Endothelial cell of umbilical vein (primary cell): ENCODE results near the gene BAAT. TPM values are rescaled to one million over a fixed set of nuclear protein-coding genes. Genes with fewer than 3 reads are reported as not detected.

Source experiments
- BruUV-seq: library from RNA; stranded (reverse); fragments of 400-500 nt; replicated peaks from 2 replicates; lab custom pipeline; 2021; lab: Mats Ljungman, UMichigan
- CTCF ChIA-PET: fragments of 300-600, 350-600 bp; sonication (Branson Sonifier 250); formaldehyde crosslinking; loops from one replicate; lab custom pipeline; 2021; ENCODE audit warnings: antibody characterized with exemption, inconsistent platforms; lab: Charles Lee
- POLR2A ChIA-PET: fragments of 300-600, 350-600 bp; sonication (Branson Sonifier 250); formaldehyde crosslinking; loops from one replicate; lab custom pipeline; 2021; ENCODE audit warnings: antibody characterized with exemption, inconsistent platforms; lab: Charles Lee
- DNase-seq: peaks from one replicate; pipeline ENCODE4 v3.0.0-alpha.2; 2011; ENCODE audit warnings: low read depth, low spot score
- FAIRE-seq: peaks from 2 replicates; lab custom pipeline; 2011; peaks lifted over from hg19 to GRCh38; lab: Jason Lieb, UNC
- H2AFZ ChIP-seq: 2 replicates; pipeline ENCODE4 v1.6.0; 2012; ENCODE audit warnings: low read depth, low read length, control low read depth, inconsistent platforms
- H3K27ac ChIP-seq: 2 replicates; pipeline ENCODE4 v1.5.1; 2011; ENCODE audit warnings: low read depth, mild to moderate bottlenecking, control low read depth, low read length, moderate library complexity; ENCODE audit not compliant: insufficient read depth
- H3K27me3 ChIP-seq, 2 experiments: 2 replicates each; pipeline versions ENCODE4 v1.6.0 to v1.6.1; 2011; ENCODE audit warnings: low read length in 2 of 2, mixed read lengths in 1 of 2; ENCODE audit not compliant: control insufficient read depth in 2 of 2, insufficient read depth in 2 of 2
- H3K36me3 ChIP-seq, 2 experiments: 2 replicates in 1 of 2; 3 replicates in 1 of 2; pipeline ENCODE4 v1.5.1; 2011; ENCODE audit warnings: low read length in 2 of 2, mild to moderate bottlenecking in 1 of 2, moderate library complexity in 1 of 2; ENCODE audit not compliant: control insufficient read depth in 2 of 2, insufficient read depth in 2 of 2; ENCODE audit errors: extremely low read depth in 1 of 2
- H3K4me1 ChIP-seq: 3 replicates; pipeline ENCODE4 v1.5.1; 2011; ENCODE audit warnings: mild to moderate bottlenecking, low read length; ENCODE audit not compliant: control insufficient read depth, insufficient read depth; ENCODE audit errors: extremely low read depth
- H3K4me2 ChIP-seq: 2 replicates; pipeline ENCODE4 v1.6.1; 2011; ENCODE audit warnings: low read length, control low read depth, mixed read lengths; ENCODE audit not compliant: insufficient read depth
- H3K4me3 ChIP-seq, 3 experiments: fragments of 200-600 bp in 1 of 3; sonication (generic), shearing (Covaris generic) in 1 of 3; replicated peaks in 1 of 3; 2 replicates each; pipeline ENCODE4 v1.5.1; 2011 to 2016; ENCODE audit warnings: control low read depth in 3 of 3, low read length in 3 of 3, mild to moderate bottlenecking in 2 of 3, inconsistent platforms in 1 of 3, low read depth in 1 of 3, moderate library complexity in 1 of 3; ENCODE audit not compliant: insufficient read depth in 1 of 3
- H3K79me2 ChIP-seq: 2 replicates; pipeline ENCODE4 v1.6.0; 2012; ENCODE audit warnings: low read length, inconsistent platforms; ENCODE audit not compliant: control insufficient read depth, insufficient read depth
- H3K9ac ChIP-seq: replicated peaks from 2 replicates; pipeline ENCODE3; 2011; ENCODE audit warnings: low read length, control low read depth; ENCODE audit not compliant: insufficient read depth; ENCODE audit errors: extremely low read depth
- H3K9me1 ChIP-seq: replicated peaks from 3 replicates; pipeline ENCODE4 v1.6.0; 2011; ENCODE audit warnings: mild to moderate bottlenecking, low read length; ENCODE audit not compliant: control insufficient read depth, insufficient read depth; ENCODE audit errors: extremely low read depth
- H3K9me3 ChIP-seq: replicated peaks from 2 replicates; pipeline ENCODE4 v1.5.1; 2012; ENCODE audit warnings: low read length, inconsistent platforms; ENCODE audit not compliant: control insufficient read depth, insufficient read depth
- H4K20me1 ChIP-seq: replicated peaks from 2 replicates; pipeline ENCODE3; 2011; ENCODE audit warnings: mild to moderate bottlenecking, low read length; ENCODE audit not compliant: control insufficient read depth, insufficient read depth; ENCODE audit errors: extremely low read depth
- EZH2 ChIP-seq: IDR thresholded peaks from 2 replicates; pipeline ENCODE4 v1.6.1; 2012; ENCODE audit warnings: borderline replicate concordance, low read depth, mild to moderate bottlenecking, moderate library complexity, low read length, inconsistent platforms; ENCODE audit not compliant: severe bottlenecking
- FOS ChIP-seq: IDR thresholded peaks from 2 replicates; pipeline ENCODE4 v1.6.1; 2011; ENCODE audit warnings: mild to moderate bottlenecking, low read length, moderate library complexity, borderline replicate concordance; ENCODE audit not compliant: insufficient read depth
- GATA2 ChIP-seq: IDR thresholded peaks from 2 replicates; pipeline ENCODE4 v1.7.0; 2011; ENCODE audit warnings: low read depth, mild to moderate bottlenecking, moderate library complexity, mixed read lengths, low read length; ENCODE audit not compliant: insufficient read length, insufficient read depth
- JUN ChIP-seq: IDR thresholded peaks from 2 replicates; pipeline ENCODE4 v1.6.1; 2011; ENCODE audit warnings: borderline replicate concordance, low read depth; ENCODE audit not compliant: insufficient read length, insufficient read depth
- MYC ChIP-seq: IDR thresholded peaks from one replicate; pipeline ENCODE4 v1.6.1; 2011; ENCODE audit warnings: mild to moderate bottlenecking, low read depth, low read length
- POLR2A ChIP-seq: IDR thresholded peaks from 2 replicates; pipeline ENCODE4 v1.6.1; 2012; ENCODE audit warnings: low read depth, mild to moderate bottlenecking, control low read depth, low read length
- POLR2AphosphoS5 ChIP-seq: IDR thresholded peaks from 2 replicates; pipeline ENCODE4 v1.6.1; 2012; ENCODE audit warnings: low read depth, mild to moderate bottlenecking, control low read depth, low read length, moderate library complexity; ENCODE audit not compliant: insufficient read depth
- dilution Hi-C: fragments of 300-500 bp; cut with MboI; formaldehyde crosslinking; loops from one replicate; pipeline ENCODE4 v1.15.0; 2019; ENCODE audit warnings: low sequenced_read_pairs; ENCODE audit not compliant: extremely low pct_ligation_motif_present
- intact Hi-C: fragments of 100-400 bp; cut with micrococcal nuclease; formaldehyde crosslinking; loops from one replicate; pipeline ENCODE4 v1.10.0; 2022
- polyA plus RNA-seq, 4 experiments: library from polyadenylated mRNA; depleted of rRNA in 3 of 4; stranded (reverse) in 3 of 4; unstranded in 1 of 4; fragments of >200 nt; gene quantifications; 2 replicates each; pipeline versions ENCODE4 v1.2.1 to v1.2.3, GENCODE V29; 2011 to 2012; ENCODE audit warnings: missing spikeins in 1 of 4
- total RNA-seq: library from RNA; stranded (reverse); gene quantifications from 2 replicates; pipeline ENCODE4 v1.2.3, GENCODE V29; 2021
- TF ChIP-seq, protein P1 (sequence below): IDR thresholded peaks from 2 replicates; pipeline ENCODE4 v1.6.1; 2011; ENCODE audit not compliant: insufficient read depth, insufficient read length
- TF ChIP-seq, protein P2 (sequence below), 2 donors: IDR thresholded peaks; 1 replicate in 1 of 2; 2 replicates in 1 of 2; pipeline ENCODE4 v1.5.1; 2011; ENCODE audit warnings: low read length in 2 of 2, mild to moderate bottlenecking in 2 of 2, moderate library complexity in 2 of 2, control low read depth in 1 of 2, inconsistent platforms in 1 of 2, low read depth in 1 of 2; ENCODE audit not compliant: insufficient read depth in 1 of 2; ENCODE audit errors: extremely low read depth in 1 of 2

The BAAT gene
- total and polyA plus RNA-seq, 2 donors (not counting 3 experiments of a cell fraction or from before 2014, with no cell fraction given), result 0.01 TPM; not detected in 1

DNA sequence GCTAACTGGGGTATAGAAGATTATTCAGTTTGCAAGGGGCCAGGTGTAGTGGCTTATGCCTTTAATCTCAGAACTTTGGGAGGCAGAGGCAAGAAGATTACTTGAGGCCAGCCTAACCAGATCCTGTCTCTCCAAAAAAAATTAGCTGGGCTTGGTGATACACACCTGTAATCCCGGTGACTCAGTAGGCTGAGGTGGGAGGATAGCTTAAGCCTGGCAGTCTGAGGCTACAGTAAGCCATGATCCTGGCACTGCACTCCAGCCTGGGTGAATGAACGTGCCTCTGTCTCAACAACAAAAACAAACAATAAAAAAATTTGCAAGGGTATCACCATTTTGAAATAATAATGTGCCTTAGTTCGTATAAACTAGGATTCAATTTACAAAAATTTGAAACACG lies 51.3 kb downstream of the BAAT start:
- Histone ChIP-seq H3K79me2 (no peaks in the 10 kb centered on the region), H2AFZ (no peak overlapping the region), H3K9me3 (no peaks in the 10 kb centered on the region), H4K20me1 (no peaks in the 10 kb centered on the region), H3K4me2 (no peak overlapping the region), H3K36me3 (no peaks in the 10 kb centered on the region), H3K27ac (no peak overlapping the region), H3K9ac (no peak overlapping the region), H3K4me1 (no peaks in the 10 kb centered on the region), H3K9me1 (no peaks in the 10 kb centered on the region), H3K27me3 (no peaks in the 10 kb centered on the region), H3K4me3 (no peak overlapping the region)
- no TSS peak for BruUV-seq
- DNase-seq (no peak), FAIRE-seq (no peak)
- ChIA-PET POLR2A (no interaction called here), CTCF (no interaction called here)
- no peak for TF ChIP-seq POLR2AphosphoS5
- no peak for TF ChIP-seq MYC
- TF ChIP-seq FOS, result no peak
- no peak for TF ChIP-seq EZH2
- TF ChIP-seq POLR2A, result no peak
- no peak for TF ChIP-seq JUN
- TF ChIP-seq, protein P1, sequence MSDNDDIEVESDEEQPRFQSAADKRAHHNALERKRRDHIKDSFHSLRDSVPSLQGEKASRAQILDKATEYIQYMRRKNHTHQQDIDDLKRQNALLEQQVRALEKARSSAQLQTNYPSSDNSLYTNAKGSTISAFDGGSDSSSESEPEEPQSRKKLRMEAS, result no peak
- TF ChIP-seq, protein P2, sequence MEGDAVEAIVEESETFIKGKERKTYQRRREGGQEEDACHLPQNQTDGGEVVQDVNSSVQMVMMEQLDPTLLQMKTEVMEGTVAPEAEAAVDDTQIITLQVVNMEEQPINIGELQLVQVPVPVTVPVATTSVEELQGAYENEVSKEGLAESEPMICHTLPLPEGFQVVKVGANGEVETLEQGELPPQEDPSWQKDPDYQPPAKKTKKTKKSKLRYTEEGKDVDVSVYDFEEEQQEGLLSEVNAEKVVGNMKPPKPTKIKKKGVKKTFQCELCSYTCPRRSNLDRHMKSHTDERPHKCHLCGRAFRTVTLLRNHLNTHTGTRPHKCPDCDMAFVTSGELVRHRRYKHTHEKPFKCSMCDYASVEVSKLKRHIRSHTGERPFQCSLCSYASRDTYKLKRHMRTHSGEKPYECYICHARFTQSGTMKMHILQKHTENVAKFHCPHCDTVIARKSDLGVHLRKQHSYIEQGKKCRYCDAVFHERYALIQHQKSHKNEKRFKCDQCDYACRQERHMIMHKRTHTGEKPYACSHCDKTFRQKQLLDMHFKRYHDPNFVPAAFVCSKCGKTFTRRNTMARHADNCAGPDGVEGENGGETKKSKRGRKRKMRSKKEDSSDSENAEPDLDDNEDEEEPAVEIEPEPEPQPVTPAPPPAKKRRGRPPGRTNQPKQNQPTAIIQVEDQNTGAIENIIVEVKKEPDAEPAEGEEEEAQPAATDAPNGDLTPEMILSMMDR (IDR thresholded peaks at IDR 0.05; ENCODE audit: extremely low read depth in 1 of 2, insufficient read depth in 1 of 2, low read depth in 1 of 2, low read length in 2 of 2), result no peak
- TF ChIP-seq GATA2, result no peak
- dilution Hi-C loops, result no loop called here
- intact Hi-C loops, result no loop called here
